HG02798 (cell line): ENCODE data around the gene PEMT.

ENCODE experiments used
- ATAC-seq: cut with Tn5 transposase; IDR thresholded peaks from one replicate; pipeline ENCODE4 v1.9.1; 2021; ENCODE audit warnings: mild to moderate bottlenecking; ENCODE audit not compliant: unreplicated experiment, poor library complexity

Gene PEMT

DNA sequence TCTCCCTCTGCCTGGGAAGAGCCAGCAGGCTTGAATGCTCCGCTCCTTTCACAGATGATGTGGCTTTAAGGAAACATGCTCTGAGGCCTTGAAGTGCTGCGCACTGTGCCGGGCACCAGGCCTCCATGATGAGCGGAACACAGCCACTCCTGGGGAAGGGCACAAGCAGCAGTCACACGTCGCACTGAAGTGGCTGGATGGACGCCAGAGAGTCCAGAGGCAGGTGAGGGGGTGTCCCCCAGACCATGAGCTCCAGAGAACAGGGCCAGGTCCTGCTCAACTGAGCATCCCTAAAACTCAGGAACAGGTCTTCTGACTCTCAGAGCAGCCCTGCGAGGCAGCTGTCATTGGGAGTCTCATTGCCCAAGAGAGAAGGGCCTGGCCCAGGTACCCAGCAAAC lies 35.6 kb downstream of the PEMT start:
- ATAC-seq, result no peak

DNA sequence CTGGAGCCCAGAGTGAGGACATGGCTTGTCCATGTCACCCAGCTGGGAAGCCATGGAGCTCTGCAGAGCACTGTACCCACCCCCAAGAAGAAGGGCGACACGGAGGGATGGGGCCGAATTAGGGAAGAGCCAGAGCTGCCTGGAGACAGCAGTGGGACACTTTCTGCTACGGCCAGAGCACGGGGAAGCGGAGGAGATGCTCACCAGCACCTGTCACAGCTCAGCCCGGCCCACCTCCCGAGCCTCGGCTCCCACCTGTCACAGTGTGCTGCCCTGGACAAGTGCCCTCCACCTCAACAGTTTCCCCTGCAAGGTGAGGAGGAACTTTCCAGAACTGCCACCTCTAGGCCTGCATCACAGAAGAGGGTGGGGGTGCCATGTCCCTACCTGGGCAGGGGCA lies 36.4 kb downstream of the PEMT start:
- ATAC-seq, result no peak

DNA sequence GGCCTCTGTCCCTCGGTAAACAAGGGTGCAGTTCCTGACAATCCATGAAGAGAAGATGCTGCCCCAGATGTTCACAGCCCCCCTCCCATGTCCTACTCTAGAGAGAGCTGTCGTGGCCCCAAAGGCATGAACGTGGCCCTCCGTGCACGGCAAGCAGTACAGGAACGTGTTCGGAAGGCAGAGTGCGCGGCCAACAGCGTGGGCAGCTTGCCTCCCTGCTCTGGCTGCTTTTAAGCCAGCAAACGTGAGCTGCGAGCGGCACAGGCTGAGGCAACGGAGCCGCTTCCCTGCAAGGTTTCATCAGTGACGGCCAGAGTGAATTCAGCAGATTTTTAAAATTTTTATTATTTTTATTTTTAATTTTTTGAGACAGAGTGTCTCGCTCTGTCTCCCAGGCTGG lies 37.2 kb downstream of the PEMT start:
- no peak for ATAC-seq

DNA sequence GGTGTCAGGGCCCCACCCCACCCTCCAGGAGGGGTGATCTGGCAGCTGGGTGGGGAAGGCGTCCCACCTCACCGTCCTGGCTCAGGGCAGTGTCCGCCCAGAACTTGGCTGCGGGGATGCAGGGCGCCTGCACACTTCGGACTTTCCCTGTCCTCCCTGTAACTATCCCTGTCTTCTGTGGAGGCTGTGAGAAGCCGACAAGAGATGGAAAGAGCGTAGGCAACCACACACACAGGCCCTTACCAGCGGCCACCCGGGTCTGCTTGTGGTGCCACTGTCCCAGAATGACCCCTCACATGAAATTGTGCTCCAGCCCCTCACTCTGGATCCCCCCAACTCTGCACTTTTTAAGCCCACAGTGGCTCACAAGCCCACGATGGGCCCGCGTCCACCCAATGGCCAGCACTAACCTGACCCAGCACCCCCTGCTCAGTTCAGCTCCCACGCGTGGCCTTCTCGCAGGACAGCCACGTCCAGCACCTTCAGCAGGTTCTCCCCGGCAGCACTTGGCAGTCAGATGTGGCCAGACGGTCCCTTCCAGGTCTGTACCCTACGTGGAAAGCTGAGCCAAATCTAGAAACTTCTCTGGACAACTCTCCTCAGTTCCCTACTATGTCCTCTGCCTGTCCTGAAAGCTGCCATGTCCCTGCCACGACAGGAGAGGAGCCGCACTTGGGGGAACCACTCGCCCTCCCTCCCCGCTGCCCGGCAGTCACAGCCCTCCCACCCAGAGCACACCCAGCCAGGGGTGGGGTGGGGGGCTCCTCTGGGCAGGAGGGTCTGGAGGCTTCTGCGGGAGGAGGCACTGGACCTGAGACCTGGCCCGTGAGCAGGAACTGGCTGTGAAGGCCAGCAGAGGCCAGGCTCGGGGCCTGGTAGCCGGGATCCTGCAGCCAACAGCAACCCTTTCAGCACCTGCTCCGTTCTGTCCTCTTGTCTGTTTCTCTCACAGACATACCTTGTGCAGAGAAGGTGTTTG lies 38.0 kb downstream of the PEMT start:
- ATAC-seq, result no peak

DNA sequence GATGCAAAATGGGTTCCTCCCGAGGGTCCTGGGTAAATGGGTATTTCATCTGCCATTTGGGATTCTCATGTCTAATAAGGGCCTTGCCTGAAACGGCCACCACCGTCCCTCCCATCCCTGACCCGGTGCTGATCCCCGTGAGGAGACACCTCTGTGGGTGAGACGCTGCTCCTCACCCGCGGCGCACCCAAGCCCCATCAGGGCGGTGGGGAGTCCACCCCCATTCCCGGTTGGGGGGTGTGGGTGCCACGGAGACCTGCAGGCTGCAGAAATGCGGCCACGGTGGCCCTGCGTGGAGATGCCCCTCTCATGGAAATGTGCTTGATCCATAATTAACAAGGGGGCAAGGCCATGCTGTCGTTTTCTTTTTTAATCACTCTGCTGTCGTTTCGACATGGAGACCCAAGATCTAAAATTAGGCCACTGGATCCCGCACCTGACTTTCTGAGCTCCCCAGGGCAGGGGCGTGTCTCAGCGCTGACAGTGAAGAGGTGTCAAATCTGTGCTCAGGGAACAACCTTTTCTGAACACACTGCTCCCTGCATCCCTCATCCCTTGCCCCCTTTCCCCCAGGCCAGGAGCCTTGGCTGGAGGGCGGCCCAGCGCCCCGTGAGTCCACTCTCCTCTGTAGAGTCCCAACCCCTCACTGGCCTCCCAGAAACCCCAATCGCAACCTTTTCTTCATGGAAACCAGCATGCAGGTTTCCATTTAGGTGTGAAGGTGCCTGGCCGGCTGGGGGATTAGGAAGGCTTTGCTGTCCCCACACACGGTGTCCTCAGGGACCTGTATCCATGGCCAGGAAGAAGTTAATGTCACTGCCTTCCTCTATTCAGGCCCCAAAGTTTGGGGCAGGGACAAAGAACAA lies 38.9 kb downstream of the PEMT start:
- ATAC-seq, result no peak

DNA sequence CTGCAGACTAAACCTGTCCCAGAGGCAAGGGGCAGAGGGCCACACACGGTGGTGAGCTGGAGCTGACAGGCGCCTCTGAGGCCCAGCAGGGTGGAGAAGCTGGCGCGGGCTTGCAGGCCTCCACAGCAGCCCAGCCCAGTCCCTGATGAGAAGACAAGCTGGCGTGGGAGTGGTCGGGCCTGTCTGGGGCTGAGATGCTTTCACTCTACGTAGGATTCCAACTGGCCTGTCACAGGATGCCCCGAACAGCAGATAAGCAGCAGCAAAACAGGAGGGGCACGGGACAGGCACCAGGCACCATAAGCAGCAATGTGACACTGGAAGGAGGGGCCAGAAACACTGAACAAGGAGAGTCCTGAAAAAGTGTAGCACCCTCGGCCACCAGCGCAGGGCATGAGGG lies 40.1 kb downstream of the PEMT start:
- ATAC-seq, result no peak

DNA sequence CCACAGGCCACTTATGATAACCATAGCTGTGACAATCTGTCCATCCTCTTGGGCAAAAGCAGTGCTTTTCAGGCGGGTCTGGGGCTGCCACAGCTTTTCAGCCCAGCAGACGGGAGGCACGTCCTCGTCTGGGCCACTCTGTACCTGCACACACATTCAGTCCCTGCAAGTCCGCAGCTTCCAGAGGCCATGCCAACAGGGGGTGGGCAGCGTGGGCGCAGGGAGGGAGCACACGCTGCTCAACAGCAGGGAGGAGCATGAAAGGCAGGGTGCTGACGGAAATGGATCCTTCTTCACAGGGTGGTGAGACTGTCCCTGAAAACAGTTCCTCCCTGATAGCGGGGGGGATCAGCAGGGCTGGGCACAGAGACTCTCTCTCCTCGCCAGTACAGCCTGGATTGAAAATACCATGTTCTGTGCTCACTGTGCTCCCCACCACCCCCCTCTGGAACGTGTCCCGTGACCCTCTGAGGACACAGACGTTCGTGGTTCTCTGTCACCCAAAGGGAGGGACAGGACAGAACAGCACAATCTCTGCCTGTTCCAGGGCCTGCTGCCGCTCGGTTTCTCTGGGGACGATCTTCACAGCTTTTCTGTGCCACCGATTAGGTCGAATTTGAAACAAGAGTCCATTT lies 41.7 kb downstream of the PEMT start:
- ATAC-seq, result no peak

DNA sequence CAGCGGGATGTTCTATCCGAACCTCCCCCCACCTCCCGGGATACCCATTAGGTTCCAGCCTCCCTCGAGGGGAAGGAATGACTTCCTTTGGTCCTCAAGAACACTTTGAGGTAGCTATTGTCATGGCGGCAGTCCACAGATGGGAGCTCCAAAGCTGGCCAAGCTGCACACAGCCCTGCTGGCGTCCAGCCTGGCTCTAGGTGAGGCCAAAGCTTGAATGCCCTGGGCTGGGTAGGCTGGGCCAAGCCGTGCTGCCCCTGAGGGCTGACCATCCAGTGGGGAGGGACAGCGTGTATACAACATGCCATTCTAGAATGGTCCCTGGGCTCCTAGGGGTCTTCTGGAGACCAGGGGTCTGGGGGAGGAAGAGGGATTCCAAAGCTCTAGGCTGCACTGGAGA lies 43.5 kb downstream of the PEMT start:
- ATAC-seq, result no peak

DNA sequence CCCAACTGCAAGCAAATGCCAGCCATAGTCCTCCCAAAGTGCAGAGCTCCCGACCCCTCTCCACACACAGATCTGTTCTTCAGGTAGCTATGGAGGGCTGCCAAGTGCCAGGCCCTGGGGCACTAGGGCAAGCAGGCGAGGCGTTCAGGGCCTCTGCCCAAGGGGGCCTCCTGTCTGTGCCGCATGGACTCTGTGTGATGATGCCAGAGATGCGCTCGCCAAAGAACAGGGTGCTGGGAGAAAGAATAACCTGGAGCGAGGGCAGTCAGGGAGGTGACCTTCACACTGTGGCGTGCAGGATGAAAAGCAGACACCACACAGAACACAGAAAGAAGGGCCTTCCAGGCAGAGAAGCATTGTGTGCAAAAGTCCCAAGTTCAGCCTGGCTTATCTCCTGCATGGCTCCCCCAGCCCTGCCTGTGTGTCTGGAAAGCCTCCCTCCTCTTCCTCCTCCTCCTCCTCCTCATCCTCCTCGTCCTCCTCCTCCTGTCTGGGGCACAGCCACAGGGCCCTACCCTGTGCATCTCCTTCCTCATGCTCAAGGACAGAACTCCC lies 44.2 kb downstream of the PEMT start:
- no peak for ATAC-seq

DNA sequence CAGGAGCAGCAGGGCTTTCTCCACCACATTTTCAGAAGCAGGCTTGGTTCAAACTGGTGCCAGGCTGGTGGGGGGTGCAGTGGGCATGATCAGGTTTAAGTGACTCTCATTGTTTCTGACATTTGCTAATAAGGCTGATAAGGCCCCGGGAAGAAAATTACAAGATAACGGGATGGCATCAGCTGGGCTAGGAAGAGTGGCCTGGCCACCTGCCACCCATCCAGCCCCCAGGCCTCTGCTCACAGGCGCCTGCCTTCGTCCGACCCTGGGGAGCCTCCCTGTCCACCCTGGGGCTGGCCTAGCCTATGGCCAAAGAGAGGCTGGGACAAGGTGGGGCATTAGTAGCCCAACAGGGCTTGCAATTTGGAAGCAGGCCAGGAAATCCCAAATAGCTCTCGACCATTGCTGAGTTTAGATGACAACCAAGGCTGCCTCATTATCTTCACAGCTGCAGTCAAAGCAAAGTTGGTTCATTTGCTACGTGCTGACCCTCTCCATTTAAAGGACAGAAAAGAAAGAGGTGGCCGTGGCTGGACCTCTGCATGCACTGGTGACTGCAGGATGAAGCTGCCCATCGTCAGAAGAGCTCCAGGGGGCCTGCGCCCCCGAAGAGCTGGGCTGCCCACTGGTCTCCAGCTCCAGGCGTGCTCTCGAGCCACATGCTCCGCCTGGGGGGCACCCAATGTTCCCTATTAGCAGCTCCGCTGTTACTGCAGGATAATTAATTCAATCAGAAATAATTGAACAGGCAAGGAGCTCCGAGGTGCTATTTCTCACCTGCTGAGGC lies 44.9 kb downstream of the PEMT start:
- no peak for ATAC-seq

DNA sequence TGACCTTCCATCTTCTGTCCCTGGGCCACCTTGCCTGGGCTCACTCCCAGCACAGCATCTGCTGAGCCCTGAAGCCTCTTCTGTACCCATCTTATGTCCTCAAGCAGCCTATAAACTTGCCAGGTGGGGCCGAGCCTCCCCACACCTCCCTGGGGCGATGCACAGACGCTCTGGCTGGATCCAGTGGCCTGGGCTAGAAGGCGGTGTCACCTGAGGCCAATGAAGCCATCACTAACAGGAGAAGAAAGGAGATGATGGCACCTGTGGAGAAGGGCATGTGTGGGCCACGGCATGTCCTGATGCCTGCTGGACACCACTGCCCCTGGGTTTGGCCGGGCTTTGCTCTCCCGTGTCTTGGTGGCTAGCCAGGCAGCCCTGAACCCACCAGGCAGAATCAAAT lies 45.5 kb downstream of the PEMT start:
- ATAC-seq, result no peak

DNA sequence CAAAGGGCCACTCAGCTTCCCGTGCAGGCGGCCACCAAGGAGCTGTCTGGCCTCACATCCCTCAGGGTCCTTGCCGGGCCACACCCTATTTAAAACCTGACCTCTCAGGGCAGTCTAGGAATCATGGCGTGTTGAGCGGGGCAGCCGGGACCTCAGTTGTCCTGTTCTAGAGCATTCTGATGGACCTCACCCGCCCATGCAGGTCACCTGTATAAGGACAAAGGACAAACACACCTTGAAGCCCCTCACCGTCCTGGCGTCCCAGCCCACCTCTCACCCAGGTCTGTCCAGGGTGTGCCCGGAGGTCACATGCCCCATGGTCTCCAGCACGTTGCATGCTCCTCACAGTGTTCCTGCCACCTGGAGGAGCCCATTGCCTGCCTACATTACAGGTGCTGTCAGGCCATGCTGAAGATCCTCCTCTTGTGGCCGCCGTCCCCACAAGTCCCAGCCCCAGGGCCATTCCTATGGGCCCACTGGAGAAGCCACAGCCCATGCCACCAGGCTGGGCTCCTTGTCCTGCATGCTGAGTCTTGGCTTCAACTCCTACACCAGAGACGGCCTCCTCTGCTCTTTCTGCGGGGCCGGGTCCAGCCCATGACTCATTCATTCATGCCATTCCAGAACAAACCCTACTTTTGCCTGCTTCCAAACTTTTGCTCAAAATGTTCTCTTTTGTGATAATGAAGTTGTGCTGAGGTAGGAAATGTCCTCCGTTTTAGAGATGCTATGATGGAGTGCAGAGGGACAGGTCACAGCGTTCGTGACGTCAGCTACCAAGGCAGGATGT lies 46.3 kb downstream of the PEMT start:
- ATAC-seq, result no peak

DNA sequence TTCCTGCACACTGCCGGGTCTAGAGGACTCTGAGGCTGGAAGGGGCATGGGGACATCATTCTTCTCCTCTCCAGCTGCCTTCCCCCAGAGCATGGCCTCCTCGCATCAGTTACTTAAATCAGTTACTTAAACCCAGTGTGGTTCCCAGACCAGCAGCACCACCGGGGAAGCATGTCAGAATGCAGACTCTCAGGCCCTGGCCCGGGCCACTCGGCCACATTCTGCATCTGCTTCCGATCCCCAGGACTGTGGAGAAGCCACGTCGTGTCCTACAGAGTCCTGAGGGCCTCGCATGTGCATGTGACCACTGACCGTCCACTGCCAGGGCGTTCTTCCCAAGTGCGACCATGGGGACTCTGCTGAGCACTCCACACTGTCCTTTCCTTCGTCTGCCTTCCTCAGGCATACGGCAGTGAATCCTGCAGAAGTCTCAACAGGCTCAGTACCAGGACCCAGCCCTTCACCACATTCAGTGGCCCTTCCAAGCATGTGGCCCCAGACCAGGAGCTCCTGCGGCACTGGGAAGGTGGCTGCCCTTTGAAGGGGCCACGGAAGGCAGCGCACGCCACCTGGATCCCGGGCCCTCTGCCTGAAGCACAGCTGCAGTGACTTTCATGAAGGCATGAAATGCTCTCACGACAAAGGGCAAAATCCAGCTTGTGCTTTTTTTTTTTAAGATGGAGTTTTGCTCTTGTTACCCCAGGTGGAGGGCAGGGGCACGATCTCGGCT lies 48.4 kb downstream of the PEMT start:
- ATAC-seq, result no peak

DNA sequence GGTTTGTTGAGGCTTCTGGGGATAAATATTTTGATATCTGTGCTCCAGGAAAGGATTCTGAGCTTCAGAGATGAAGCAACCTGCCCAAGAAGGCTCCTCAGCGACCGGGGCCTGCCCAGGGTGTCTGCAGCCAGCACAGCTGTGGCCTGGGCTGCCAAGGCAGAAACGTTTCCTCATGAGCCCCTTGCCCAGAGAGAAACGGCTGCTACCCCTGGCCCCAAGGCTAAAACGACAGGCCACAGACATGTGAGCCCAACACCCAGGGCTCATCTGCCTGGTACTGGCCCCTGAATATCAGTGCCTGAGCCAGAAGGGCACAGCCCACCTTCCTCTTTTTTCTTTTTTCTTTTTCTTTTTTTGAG lies 49.9 kb downstream of the PEMT start:
- no peak for ATAC-seq

DNA sequence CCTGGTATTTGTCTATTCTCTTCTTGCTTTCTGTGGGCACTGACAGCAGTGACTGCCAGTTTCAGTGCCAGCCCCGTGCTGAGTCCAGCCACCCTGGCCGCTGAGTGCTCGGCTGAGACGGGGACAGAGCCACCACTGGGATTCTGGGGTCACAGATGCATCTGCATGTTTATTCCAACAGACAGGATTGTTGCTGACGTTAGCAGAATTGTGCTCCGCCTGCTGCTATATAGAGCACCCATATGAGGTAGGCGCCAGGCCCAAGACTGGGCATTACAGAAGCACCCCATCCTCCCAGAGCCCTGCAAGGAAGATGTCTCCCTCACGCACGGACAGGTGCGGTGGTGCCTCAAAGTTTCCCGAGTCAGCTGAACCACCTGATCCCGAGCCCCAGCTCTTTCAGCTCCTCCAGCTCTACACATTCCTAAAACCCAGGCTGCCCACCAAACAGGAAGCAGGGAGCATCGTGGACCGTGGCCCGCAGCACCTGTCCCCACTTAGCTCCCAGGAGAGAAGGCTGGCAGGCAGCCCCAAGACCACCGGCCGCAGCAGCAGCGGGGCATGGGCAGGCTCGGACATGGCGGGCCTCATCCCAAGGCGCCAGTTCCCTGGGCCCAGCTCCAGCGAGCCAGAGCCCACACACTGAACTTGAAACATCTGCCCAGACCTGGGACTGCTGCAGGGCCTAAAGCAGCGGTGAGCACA lies 50.4 kb downstream of the PEMT start:
- ATAC-seq, result no peak

DNA sequence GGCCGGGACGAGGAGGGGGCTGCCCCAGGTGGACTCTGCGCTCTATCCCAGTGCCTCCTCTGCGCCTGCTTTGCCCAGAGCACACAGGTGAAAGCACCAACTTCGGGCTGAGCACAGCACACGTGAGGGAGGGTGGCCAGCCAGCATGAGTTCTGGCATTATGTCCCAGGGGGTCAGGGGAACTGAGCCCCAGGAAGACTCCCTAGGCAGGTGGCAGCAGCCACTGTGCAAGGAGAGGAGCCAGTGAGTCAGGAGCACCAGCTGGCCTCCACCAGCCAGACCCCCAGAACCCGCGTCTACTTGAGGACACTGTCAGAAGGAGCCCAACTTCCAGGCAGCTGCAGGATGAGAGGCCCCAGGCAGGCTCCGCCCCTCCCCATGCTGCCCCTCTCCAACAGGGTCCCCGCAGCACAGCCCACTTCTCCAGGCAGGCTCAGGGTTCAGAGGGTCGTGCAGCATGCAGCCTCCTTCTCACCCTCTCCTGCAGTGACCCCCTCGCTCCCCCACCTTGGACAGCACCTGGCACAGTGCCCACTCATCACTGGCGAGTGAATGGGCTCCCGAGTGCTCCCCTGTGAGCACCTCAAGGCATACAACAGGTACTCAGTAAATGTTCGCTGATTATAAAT lies 51.1 kb downstream of the PEMT start:
- no peak for ATAC-seq

DNA sequence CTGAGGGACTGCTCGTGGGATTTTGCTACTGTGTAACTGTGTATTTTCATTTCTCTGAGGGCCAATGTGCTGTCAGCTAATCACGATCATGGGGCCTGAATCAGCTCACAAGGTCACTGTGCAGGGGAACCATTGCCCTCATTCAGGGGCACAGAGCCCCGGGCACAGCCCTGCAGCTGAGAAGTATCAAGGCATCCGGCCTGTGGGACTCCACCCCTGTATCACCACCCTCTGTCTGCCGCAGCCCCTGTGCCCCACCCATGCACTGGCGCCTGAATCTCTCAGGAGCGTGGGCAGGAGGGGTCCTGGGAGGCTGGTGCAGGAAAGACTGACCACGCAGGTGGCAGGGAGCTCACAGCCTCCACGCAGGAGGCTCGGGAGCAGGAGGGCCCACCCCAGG lies 51.9 kb downstream of the PEMT start:
- no peak for ATAC-seq
